Activated CD4-positive, alpha-beta T cell treated with anti-CD3 and anti-CD28 coated beads, Interleukin-2, amount 50 U/mL, for 4 hours (primary cell): Measurements from ENCODE around the gene ZNF619.

ENCODE experiments used
- DNase-seq, 2 experiments: peaks; one replicate each; pipeline ENCODE4 v3.0.0-alpha.2; 2020

The ZNF619 gene

DNA sequence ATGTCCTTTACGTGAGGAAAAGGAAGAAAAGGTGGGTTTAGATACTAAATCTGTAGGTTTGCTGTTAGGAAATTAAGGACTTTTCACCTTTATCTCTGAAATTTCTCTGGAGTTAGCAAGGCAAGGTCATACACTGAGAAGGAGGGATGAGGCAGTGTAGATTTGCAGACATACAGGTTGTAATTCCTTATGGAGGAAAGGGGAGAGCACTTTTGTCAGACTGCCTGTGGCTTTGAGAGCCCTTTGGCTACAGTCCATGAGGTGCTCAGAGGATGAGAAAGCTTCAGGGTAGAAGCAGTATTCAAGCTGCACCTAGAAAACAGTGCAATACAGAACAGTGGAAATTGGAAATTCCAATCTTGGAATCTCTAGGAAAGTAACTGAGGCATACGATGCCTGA lies 11.5 kb upstream of the ZNF619 start:
- no peak for DNase-seq

DNA sequence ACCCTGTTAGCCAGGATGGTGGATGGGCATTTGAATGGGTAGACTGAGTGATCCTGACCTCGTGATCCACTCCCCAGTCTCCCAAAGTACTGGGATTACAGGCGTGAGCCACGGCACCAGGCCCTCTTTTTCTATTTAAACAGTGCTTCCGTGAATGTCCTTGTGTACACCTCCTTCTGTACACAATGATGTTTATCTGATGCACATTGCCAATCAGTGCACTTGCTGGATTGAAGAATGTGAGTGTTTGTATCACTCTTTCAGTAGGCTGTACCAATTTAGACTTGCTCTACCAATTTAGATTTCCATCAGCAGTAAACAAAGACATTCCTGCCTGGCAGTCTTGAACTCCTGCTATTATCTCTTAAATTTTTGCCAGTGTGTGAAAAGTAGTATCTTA lies 8.9 kb upstream of the ZNF619 start:
- DNase-seq, result no peak

GRCh38 chr3:40470701-40471100 lies 6.2 kb upstream of the ZNF619 start:
- DNase-seq, result no peak

DNA sequence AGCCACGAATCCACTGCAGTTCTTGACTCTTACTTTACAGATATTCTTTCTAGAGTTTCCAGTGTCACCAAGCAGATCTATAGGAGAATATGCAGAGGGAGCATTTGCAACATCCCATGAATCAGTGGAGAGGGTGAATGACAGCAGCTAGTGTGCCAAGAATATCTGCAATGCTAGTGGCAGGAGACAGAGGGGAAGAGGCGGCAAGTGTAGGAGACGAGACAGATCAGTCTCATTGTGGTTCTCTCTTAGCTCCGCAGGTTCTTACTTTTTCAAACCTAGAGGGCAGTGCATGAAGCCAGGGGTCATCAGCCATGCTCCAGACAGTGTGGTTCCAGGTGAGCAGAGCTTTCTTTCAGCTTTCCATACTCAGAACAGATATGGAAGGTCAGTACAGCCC lies 744 bp downstream of the ZNF619 start:
- no peak for DNase-seq

DNA sequence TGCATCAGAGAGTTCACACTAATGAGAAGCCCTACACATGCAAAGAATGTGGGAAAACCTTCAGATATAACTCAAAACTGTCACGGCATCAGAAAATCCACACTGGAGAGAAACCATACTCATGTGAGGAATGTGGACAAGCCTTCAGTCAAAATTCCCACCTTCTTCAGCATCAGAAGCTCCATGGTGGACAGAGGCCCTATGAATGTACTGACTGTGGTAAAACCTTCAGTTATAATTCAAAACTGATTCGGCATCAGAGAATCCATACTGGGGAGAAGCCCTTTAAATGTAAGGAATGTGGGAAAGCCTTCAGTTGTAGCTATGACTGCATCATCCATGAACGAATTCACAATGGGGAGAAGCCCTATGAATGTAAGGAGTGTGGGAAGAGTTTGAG lies 10.2 kb downstream of the ZNF619 start:
- no peak for DNase-seq

DNA sequence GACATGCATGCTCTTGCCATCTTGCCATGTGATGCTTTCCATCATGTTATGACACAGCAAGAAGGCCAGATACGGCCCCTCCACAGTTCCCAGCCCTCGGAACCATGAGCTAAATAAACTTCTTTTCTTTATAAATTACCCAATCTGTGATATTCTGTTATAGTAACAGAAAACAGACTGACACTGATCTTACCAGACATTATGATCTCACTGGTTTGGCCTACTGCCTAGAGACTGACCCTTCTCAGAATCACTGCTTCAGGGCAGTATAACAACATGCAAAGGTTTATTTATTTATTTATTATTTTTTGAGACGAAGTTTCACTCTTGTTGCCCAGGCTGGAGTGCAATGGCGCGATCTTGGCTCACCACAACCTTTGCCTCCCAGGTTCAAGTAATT lies 14.0 kb downstream of the ZNF619 start:
- DNase-seq, result no peak

- DNase-seq, result no peak
Observed at GRCh38 chr3:40494698-40495097, 17.8 kb downstream of the ZNF619 start.

DNA sequence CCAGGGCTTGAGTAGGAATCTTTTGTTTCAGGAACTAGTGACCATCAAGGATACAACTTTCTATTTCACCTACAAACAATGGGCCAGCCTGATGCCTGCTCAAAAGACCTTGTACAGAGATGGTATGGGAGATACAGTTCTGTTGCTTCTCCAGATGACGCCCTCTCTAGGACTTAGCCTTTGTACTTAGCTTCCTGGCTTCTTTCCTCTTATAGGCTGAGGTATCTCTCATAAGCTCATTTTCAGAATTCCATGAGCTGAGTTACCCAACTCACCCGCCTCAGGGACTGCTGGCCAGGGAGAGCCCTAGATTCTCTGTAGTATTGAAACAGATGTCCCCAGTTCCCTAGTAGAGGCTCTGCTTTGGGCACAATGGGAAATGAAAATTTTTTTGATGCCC lies 20.4 kb downstream of the ZNF619 start:
- no peak for DNase-seq

DNA sequence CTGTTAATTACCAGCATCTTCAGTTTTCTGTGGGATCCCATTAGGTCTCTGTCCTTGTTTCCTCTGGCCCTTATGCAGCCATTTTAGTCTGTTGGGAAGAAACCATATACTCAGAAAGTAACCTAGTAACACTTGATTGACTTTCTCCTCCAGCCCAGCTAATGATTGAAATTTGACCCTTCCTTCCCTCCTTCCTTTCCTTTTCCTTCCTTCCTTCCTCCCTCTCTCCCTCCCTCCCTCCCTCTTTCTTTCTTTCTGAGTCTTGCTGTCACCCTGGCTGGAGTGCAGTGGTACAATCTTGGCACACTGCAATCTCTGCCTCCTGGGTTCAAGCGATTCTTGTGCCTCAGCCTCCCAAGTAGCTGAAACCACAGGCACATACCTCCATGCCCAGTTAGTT lies 23.0 kb downstream of the ZNF619 start:
- no peak for DNase-seq

DNA sequence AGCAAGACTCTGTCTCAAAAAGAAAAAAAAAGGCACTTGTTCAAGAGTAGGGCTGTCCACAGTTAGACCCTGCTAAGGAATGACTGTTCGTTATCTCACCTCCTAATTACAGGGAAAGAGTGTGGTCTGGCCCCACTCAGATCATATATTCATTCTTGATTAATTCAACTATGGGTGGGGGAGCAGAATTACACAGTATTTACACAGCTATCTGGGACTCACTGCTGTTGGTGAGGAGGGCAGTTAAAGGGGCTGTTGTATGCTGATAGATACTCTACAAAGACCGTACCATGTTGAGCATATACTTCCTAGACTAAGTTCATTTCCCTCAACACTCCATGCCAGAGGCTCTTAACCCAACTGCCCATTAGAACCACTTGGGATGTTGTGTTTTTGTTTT lies 25.1 kb downstream of the ZNF619 start:
- no peak for DNase-seq

DNA sequence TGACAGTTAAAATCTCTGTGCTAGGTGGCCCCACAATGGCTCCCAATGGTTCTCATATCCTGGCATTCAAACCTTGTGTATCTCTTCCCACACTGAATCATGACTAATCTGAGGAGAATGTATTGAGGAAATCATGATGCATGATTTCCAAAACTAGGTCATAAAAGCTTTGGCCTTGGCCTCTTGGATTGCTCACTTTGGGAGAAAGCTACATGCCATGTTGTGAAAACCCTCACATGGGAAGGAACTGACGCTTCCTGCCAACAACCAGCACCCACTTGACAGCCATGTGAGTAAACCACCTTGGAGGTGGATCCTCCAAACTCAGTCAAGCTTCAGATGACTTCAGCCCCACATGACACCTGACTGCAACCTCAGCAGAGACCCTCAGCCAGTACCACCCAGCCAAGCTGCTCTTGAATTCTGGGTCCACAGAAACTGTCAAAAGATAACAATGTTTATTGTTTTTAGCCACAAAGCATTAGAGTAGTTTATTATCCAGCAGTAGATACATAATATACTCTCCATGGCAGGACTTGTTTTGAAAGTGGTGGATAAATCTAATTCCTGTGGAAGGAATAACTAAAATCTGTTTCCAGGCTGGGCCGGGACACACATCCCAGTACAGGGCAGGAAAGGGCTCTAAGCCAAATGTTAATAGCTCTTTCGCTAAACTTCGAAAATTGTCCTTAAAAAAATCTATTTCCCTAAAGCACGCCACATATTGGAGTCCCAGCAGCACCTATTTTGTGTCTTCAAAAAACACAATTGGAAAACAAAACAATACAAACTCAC lies 27.9 kb downstream of the ZNF619 start:
- DNase-seq, result no peak

- peak; percentile 30 to 37 for DNase-seq
Observed at GRCh38 chr3:40505599-40506462, 28.9 kb downstream of the ZNF619 start, which contains the start of gene ZNF620. ZNF620 (plus strand) TSS chr3:40506039; CDS start chr3:40506353, 314 bp downstream.

DNA sequence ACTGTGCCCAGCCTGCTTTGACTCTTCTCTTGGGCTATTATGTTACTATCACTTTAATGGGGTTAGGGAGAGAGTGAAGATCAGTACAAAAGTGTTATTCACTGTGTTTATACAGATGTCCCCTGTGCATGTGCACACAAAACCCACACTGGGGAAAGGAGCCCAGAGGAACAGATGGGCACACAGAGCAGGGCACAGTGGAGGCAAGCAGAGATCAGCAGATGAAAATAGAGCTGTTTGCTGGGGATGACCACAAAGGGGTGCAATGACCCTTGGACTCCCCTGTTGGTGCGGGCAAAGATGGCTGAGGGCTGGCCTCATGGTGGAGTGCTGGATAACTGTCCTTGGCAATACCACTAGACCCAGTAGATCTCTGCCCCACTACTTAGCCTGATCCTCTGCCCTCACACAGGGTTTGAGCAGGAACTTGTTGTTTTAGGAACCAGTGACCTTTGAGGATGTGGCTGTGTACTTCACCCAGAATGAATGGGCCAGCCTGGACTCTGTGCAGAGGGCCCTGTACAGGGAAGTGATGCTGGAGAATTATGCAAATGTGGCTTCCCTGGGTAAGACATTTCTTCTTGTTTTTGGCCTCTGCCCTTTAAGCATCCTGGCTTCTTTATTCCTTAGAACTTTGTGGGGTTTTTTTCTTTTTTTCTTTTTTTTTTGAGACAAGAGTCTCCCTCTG lies 34.3 kb downstream of the ZNF619 start:
- DNase-seq, result no peak

DNA sequence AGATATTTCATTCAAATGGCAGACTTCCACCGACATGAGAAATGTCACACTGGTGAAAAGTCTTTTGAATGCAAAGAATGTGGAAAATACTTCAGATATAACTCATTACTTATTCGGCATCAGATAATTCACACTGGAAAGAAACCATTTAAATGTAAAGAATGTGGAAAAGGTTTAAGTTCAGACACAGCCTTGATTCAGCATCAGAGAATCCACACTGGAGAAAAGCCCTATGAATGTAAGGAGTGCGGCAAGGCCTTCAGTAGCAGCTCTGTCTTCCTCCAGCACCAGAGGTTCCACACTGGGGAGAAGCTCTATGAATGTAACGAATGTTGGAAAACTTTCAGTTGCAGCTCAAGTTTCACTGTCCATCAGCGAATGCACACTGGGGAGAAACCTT lies 39.3 kb downstream of the ZNF619 start:
- no peak for DNase-seq

- DNase-seq, result no peak
Observed at GRCh38 chr3:40518067-40518466, 41.1 kb downstream of the ZNF619 start.

DNA sequence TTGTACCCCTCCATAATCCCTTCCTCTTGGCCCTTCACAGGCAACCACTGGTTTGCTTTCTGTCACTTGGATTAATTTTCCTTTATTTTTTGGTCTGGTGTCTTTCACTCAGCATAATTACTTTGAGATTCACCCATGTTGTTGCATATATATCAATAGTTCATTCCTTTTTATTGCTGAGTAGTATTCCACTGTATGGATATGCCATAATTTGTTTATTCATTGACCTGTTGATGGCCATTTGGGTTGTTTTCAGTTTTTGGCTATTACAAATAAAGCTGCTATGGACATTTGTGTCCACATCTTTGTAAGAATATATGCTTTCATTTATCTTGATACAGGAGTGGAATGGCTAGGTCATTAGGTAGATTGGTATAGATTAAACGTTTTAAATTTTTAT lies 41.9 kb downstream of the ZNF619 start:
- DNase-seq, result no peak

DNA sequence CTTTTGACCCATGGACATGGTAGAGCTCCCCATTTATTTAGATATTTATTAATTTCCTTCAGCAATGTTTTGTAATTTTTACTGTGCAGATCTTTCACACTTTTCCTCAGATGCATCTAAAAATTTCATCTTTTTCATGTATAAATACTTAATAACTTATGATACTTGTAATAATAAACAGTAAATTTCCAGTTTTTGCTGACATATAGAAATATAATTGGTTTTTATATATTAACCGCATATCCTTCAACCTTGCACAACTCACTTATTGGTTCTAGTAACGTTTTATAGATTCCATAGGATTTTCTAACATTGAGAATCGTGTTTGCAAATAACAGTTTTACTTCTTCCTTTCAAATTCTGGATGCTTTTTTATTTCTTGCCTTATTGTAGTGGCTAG lies 44.3 kb downstream of the ZNF619 start:
- DNase-seq, result no peak

DNA sequence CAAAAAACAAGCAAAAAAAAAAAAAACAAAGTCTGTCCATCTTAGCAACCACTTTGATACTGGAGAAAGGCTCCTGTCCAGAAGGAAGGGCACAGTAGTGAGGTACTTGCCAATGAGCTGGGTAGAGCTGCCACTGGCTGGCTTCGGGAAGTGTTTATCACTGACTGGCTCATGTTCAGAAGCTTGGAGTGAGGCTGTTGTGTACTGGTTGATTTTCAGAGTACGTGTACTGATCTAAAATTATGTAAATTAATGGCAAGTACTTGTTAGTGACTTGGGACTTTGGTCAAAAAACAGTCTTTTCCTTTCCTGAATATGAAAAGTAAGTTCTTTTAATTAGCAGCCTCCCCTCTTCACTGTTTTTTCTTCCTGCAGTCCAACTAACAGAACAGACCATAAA lies 46.9 kb downstream of the ZNF619 start:
- no peak for DNase-seq

DNA sequence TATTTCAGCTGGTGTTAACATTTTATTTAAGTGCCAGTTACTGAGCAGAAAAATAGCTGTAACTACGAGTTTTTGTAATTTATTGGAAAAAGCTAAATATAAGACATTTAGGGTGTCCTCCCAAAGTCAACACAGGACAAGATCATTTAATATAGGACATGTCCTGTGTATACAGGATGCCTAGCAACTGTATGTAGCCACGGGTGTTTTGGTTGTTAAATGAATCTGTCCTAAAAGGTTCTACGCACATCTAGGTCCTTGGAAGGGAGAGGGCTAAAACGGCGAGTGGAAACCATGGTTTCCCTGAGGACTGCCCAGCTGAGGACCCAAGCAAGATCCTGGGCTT lies 47.3 kb downstream of the ZNF619 start:
- no peak for DNase-seq

DNA sequence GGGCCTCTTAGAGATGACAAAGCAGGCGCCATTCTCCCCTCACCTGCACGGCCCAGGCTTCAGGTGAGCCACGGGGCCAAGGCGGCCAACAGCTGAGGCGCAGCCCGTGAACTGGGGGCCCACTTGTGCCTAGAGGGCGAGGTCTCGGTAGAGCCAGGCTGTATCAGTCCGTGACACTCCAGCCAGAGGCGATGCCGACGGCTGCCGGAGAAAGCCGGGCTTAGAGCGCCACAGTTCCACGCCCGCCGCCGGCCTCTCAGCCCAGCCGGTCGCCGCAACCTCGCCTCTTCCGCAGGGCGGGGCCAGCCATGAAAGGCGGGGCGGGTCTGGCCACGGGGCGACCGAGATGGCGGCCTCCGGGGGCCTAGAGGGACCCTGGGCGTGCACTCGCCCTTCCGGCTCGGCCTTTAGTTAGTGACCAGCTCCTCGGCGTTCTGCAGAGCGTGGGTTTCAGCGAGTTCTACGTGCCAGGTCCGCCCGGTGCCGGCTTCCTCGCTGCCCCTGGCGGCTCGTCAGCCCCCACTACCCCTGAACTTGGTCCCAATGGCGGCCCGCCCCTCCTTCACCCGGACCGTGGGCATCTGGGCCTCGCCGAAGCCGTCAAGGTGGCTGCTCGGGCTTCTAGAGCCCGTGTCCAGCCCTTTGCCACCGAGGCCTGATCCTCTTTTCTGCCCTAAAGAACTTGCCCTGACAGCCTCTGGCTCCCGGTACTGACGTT lies 47.8 kb downstream of the ZNF619 start, which contains the start of gene ZNF621:
Gene ZNF621, plus strand, starts transcription at position 393 of the 718 bp plus-strand sequence. CDS start 881 bp downstream, outside the sequence.
- DNase-seq, result peak; percentile 66 to 67

DNA sequence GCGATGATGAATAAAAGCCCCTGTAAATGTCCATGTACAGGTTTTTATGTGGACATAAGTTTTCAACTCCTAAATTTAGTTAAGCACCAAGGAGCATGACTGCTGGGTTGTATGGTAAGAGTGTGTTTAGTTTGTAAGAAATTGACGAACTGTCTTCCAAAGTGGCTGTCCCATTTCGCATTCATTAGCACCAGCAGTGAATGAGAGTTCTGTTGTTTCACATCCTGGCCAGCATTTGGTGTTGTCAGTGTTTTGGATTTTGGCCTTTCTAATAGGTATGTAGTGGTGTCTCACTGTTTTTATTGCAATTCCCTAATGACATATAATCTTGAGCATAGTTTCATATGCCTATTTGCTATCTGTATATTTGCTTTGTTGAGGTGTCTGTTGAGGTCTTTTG lies 51.5 kb downstream of the ZNF619 start:
- no peak for DNase-seq

DNA sequence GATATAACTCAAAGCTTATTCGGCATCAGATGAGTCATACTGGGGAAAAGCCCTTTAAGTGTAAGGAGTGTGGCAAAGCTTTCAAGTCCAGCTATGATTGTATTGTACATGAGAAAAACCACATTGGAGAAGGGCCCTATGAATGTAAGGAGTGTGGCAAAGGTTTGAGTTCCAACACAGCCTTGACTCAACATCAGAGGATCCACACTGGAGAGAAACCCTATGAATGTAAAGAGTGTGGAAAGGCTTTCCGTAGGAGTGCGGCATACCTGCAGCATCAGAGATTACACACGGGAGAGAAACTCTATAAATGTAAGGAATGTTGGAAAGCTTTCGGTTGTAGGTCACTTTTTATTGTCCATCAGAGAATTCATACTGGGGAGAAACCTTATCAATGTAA lies 55.3 kb downstream of the ZNF619 start:
- DNase-seq, result no peak

- DNase-seq, result no peak
Observed at GRCh38 chr3:40534283-40534682, 57.4 kb downstream of the ZNF619 start.
